GM23338 (cell line): ENCODE data around the gene PEAK3. TPM values are rescaled to one million over a fixed set of nuclear protein-coding genes. Genes with fewer than 3 reads are reported as not detected.
A peak's percentile ranks its signal among the peaks of the same experiment; 100 is the strongest.

ENCODE experiments used
- ATAC-seq: fragments of 200-7000 bp; cut with Tn5 transposase; 3 replicates; pipeline ENCODE4 v1.9.1; 2020
- DNase-seq: peaks from one replicate; pipeline ENCODE4 v3.0.0-alpha.2; 2015; ENCODE audit warnings: low spot score
- H2AFZ ChIP-seq: fragments of 200-600 bp; sonication (generic); 2 replicates; pipeline ENCODE4 v1.8.0; 2016; ENCODE audit warnings: antibody characterized with exemption, mild to moderate bottlenecking, moderate library complexity
- H3F3A ChIP-seq: fragments of 200-600 bp; sonication (generic); replicated peaks from 2 replicates; pipeline ENCODE4 v1.8.0; 2017; ENCODE audit warnings: antibody characterized with exemption, mixed run types, low read depth
- H3K27ac ChIP-seq: fragments of 200-600 bp; sonication (generic); 2 replicates; pipeline ENCODE4 v1.6.1; 2016; ENCODE audit warnings: low read depth
- H3K27me3 ChIP-seq: fragments of 200-600 bp; sonication (generic); 2 replicates; pipeline ENCODE4 v1.8.0; 2016; ENCODE audit warnings: mild to moderate bottlenecking, mixed run types, moderate library complexity; ENCODE audit not compliant: insufficient read depth
- H3K36me3 ChIP-seq: fragments of 200-600 bp; sonication (generic); 2 replicates; pipeline ENCODE4 v1.8.0; 2016; ENCODE audit warnings: mild to moderate bottlenecking; ENCODE audit not compliant: insufficient read depth
- H3K4me1 ChIP-seq: fragments of 200-600 bp; sonication (generic); 2 replicates; pipeline ENCODE4 v1.8.0; 2016; ENCODE audit warnings: mild to moderate bottlenecking, moderate library complexity; ENCODE audit not compliant: insufficient read depth
- H3K4me2 ChIP-seq: fragments of 200-600 bp; sonication (generic); 2 replicates; pipeline ENCODE4 v1.7.1; 2017; ENCODE audit warnings: mixed run types
- H3K4me3 ChIP-seq: fragments of 200-600 bp; sonication (generic); 2 replicates; pipeline ENCODE4 v1.6.1; 2016; ENCODE audit warnings: mixed run types
- H3K79me2 ChIP-seq: fragments of 200-600 bp; sonication (generic); replicated peaks from 2 replicates; pipeline ENCODE4 v1.8.0; 2017; ENCODE audit warnings: mild to moderate bottlenecking; ENCODE audit not compliant: insufficient read depth
- H3K9me2 ChIP-seq: fragments of 200-600 bp; sonication (generic); 2 replicates; pipeline ENCODE4 v1.8.0; 2017; ENCODE audit not compliant: insufficient read depth
- H4K20me1 ChIP-seq: fragments of 200-600 bp; sonication (generic); replicated peaks from 2 replicates; pipeline ENCODE4 v1.8.0; 2017; ENCODE audit warnings: mild to moderate bottlenecking; ENCODE audit not compliant: insufficient read depth
- H3K27ac Mint-ChIP-seq: 2 replicates; pipeline ENCODE4 v1.8.0; 2020; ENCODE audit warnings: inconsistent platforms, mild to moderate bottlenecking, moderate library complexity, mixed read lengths
- H3K27me3 Mint-ChIP-seq: 3 replicates; pipeline ENCODE4 v1.8.0; 2022; ENCODE audit warnings: low read depth, mild to moderate bottlenecking, moderate library complexity, mixed read lengths, inconsistent platforms; ENCODE audit not compliant: insufficient read depth, poor library complexity
- H3K36me3 Mint-ChIP-seq: 3 replicates; pipeline ENCODE4 v1.8.0; 2021; ENCODE audit warnings: low read depth, mild to moderate bottlenecking, inconsistent platforms, moderate library complexity, mixed read lengths
- H3K4me1 Mint-ChIP-seq: 3 replicates; pipeline ENCODE4 v1.8.0; 2020; ENCODE audit warnings: mild to moderate bottlenecking, inconsistent platforms, mixed read lengths
- H3K4me3 Mint-ChIP-seq: 3 replicates; pipeline ENCODE4 v1.8.0; 2021; ENCODE audit warnings: moderate library complexity, mild to moderate bottlenecking, inconsistent platforms, mixed read lengths
- H3K9me3 Mint-ChIP-seq: 3 replicates; pipeline ENCODE4 v1.8.0; 2020; ENCODE audit warnings: moderate library complexity, mild to moderate bottlenecking, inconsistent platforms, mixed read lengths
- CREB1 ChIP-seq: fragments of 250-450 bp; sonication (Bioruptor Pico); IDR thresholded peaks from 2 replicates; pipeline ENCODE4 v1.5.0; 2020; ENCODE audit warnings: low read depth, mild to moderate bottlenecking, moderate library complexity
- POLR2AphosphoS5 ChIP-seq: IDR thresholded peaks from 2 replicates; pipeline ENCODE4 v1.6.1; 2016; ENCODE audit warnings: antibody characterized with exemption, low read depth
- REST ChIP-seq: IDR thresholded peaks from one replicate; pipeline ENCODE4 v1.6.1; 2018; ENCODE audit warnings: antibody characterized with exemption; ENCODE audit not compliant: unreplicated experiment
- polyA plus RNA-seq: library from polyadenylated mRNA; unstranded; fragments of >200 nt; fragmentation: Nextera tagmentation; extraction: Ambion mirVana; gene quantifications from 2 replicates; pipeline ENCODE4 v1.2.1, GENCODE V29; 2016
- total RNA-seq: library from RNA; depleted of rRNA; stranded (reverse); fragments of >200 nt; shearing (Covaris generic); gene quantifications from 2 replicates; pipeline ENCODE4 v1.2.3, GENCODE V29; 2014
- TF ChIP-seq, protein P1 (sequence below): IDR thresholded peaks from 2 replicates; pipeline ENCODE4 v1.6.1; 2016; ENCODE audit warnings: antibody characterized with exemption
- TF ChIP-seq, protein P2 (sequence below), 2 experiments: fragments of 200-600 bp in 1 of 2; sonication (generic) in 1 of 2; conservative IDR thresholded peaks; 2 replicates each; pipeline versions ENCODE4 v1.5.1 to v1.6.1; 2016 to 2017; ENCODE audit warnings: antibody characterized with exemption in 2 of 2, low read depth in 2 of 2, mild to moderate bottlenecking in 2 of 2, moderate library complexity in 1 of 2

Gene PEAK3
- total and polyA plus RNA-seq, 2 experiments from 2014 or later, result not detected

GRCh38 chr19:2273356-2274184 is 8.4 kb downstream of the PEAK3 start:
- Mint-ChIP-seq H3K9me3 (peaks cover 7% of the 10 kb centered on the region; the same call in 2 of the 3 replicates), H3K4me1 (peaks cover 23% of the 10 kb centered on the region), H3K4me3 (peak overlapping the region; percentile 63), H3K27ac (peak overlapping the region; percentile 87; the same call in 1 of the 2 replicates), H3K27me3 (peaks cover 28% of the 10 kb centered on the region), H3K36me3 (peaks cover 37% of the 10 kb centered on the region)
- Histone ChIP-seq H3K4me3 (peak overlapping the region; percentile 46), H3K27me3 (no peaks in the 10 kb centered on the region), H3F3A (peaks cover 37% of the 10 kb centered on the region), H4K20me1 (peaks cover 27% of the 10 kb centered on the region), H3K27ac (peak overlapping the region; percentile 98), H2AFZ (no peak overlapping the region), H3K36me3 (peaks cover 4% of the 10 kb centered on the region; the same call in 1 of the 2 replicates), H3K4me2 (peak overlapping the region; percentile 89), H3K4me1 (peaks cover 18% of the 10 kb centered on the region), H3K79me2 (peaks cover 47% of the 10 kb centered on the region), H3K9me2 (no peaks in the 10 kb centered on the region)
- TF ChIP-seq, protein P1, sequence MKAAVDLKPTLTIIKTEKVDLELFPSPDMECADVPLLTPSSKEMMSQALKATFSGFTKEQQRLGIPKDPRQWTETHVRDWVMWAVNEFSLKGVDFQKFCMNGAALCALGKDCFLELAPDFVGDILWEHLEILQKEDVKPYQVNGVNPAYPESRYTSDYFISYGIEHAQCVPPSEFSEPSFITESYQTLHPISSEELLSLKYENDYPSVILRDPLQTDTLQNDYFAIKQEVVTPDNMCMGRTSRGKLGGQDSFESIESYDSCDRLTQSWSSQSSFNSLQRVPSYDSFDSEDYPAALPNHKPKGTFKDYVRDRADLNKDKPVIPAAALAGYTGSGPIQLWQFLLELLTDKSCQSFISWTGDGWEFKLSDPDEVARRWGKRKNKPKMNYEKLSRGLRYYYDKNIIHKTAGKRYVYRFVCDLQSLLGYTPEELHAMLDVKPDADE, result peak; percentile 74; the same call in 1 of the 2 replicates
- TF ChIP-seq REST, result no peak
- TF ChIP-seq CREB1 (CRISPR knock-in tag), result peak; percentile 37; the same call in 1 of the 2 replicates
- TF ChIP-seq, protein P2, sequence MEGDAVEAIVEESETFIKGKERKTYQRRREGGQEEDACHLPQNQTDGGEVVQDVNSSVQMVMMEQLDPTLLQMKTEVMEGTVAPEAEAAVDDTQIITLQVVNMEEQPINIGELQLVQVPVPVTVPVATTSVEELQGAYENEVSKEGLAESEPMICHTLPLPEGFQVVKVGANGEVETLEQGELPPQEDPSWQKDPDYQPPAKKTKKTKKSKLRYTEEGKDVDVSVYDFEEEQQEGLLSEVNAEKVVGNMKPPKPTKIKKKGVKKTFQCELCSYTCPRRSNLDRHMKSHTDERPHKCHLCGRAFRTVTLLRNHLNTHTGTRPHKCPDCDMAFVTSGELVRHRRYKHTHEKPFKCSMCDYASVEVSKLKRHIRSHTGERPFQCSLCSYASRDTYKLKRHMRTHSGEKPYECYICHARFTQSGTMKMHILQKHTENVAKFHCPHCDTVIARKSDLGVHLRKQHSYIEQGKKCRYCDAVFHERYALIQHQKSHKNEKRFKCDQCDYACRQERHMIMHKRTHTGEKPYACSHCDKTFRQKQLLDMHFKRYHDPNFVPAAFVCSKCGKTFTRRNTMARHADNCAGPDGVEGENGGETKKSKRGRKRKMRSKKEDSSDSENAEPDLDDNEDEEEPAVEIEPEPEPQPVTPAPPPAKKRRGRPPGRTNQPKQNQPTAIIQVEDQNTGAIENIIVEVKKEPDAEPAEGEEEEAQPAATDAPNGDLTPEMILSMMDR (conservative IDR thresholded peaks at IDR 0.05; ENCODE audit: low read depth in 2 of 2), result peak; percentile 86 to 87
- peak; percentile 92 for TF ChIP-seq POLR2AphosphoS5
- peak; percentile 62 for ATAC-seq
- peak; percentile 96 for DNase-seq
